Ovary (tissue), 3 donors: ENCODE measurements around the gene GABBR2.

Experiments used
- CTCF ChIP-seq, 3 donors: fragments of 450-650 bp in 2 of 3; fragments of 200-600 bp in 1 of 3; IDR thresholded peaks; one replicate each; pipeline versions ENCODE4 v1.5.1 to v1.8.0; 2016 to 2022; ENCODE audit warnings: antibody characterized with exemption in 3 of 3, mild to moderate bottlenecking in 1 of 3
- POLR2A ChIP-seq: fragments of 450-650 bp; IDR thresholded peaks from one replicate; pipeline ENCODE4 v1.6.1; 2017; ENCODE audit warnings: antibody characterized with exemption, mild to moderate bottlenecking, moderate library complexity
- donor health status: DM: no; HTN: no; CAD: no.

GRCh38 chr9:98370976-98371315, 337.8 kb downstream of the GABBR2 start:
- TF ChIP-seq CTCF (IDR thresholded peaks at IDR 0.05) (no peak), POLR2A (no peak)
